Sigmoid colon (tissue), 4 donors: ENCODE data around the gene MYBPC1.

ENCODE experiments used
- EP300 ChIP-seq, 4 donors: sonication (generic); formaldehyde crosslinking; IDR thresholded peaks; one replicate each; pipeline ENCODE4 v1.6.1; 2017; ENCODE audit warnings: antibody characterized with exemption in 4 of 4
- POLR2AphosphoS5 ChIP-seq, 4 donors: sonication (generic); formaldehyde crosslinking; IDR thresholded peaks; one replicate each; pipeline ENCODE4 v1.6.1; 2017; ENCODE audit warnings: antibody characterized with exemption in 4 of 4
- TF ChIP-seq, protein P1 (sequence below), 4 experiments: fragments of 450-650 bp in 3 of 4; fragments of 200-600 bp in 1 of 4; IDR thresholded peaks; one replicate each; pipeline ENCODE4 v1.5.1; 2016 to 2019; ENCODE audit warnings: antibody characterized with exemption in 4 of 4, mild to moderate bottlenecking in 3 of 4, moderate library complexity in 2 of 4

DNA sequence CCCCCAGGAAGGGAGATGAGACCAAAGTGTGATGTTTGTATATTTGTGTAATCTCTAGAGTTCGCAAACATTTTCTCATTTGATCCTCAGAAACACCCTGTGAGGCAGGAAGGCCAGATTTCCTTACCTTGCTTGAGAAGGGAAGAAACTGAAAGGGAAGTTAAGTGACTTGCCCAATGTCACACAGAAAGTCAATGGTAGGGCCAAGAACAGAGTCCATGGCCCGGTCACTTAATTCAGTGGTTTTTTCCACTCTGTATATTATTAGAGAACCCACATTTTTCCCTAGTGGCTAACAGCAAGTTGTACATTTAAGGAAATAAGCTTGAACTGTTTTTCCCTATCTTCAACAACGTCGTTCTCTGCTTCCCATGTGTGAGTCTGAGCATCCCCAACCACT is 77.1 kb downstream of the MYBPC1 start:
- TF ChIP-seq, protein P1, sequence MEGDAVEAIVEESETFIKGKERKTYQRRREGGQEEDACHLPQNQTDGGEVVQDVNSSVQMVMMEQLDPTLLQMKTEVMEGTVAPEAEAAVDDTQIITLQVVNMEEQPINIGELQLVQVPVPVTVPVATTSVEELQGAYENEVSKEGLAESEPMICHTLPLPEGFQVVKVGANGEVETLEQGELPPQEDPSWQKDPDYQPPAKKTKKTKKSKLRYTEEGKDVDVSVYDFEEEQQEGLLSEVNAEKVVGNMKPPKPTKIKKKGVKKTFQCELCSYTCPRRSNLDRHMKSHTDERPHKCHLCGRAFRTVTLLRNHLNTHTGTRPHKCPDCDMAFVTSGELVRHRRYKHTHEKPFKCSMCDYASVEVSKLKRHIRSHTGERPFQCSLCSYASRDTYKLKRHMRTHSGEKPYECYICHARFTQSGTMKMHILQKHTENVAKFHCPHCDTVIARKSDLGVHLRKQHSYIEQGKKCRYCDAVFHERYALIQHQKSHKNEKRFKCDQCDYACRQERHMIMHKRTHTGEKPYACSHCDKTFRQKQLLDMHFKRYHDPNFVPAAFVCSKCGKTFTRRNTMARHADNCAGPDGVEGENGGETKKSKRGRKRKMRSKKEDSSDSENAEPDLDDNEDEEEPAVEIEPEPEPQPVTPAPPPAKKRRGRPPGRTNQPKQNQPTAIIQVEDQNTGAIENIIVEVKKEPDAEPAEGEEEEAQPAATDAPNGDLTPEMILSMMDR (IDR thresholded peaks at IDR 0.05): no peak
- TF ChIP-seq EP300 (IDR thresholded peaks at IDR 0.05): no peak
- no peak for TF ChIP-seq POLR2AphosphoS5 (IDR thresholded peaks at IDR 0.05)
